Panc1 (cell line): ENCODE data around the gene KRT1. TPM values are rescaled to one million over a fixed set of nuclear protein-coding genes. Genes with fewer than 3 reads are reported as not detected.

Experiments
- ATAC-seq: fragments of 200-7000 bp; cut with Tn5 transposase; 2 replicates; pipeline ENCODE4 v1.9.1; 2020; ENCODE audit warnings: mild to moderate bottlenecking, moderate library complexity
- BruUV-seq: library from RNA; stranded (reverse); fragments of 400-500 nt; replicated peaks from 2 replicates; lab custom pipeline; 2021; lab: Mats Ljungman, UMichigan
- CTCF ChIA-PET: fragments of 300-600 bp; sonication (Branson Sonifier 250); formaldehyde crosslinking; loops from one replicate; lab custom pipeline; 2022; ENCODE audit warnings: antibody characterized with exemption; lab: Charles Lee
- POLR2A ChIA-PET: fragments of 300-600 bp; sonication (Branson Sonifier 250); formaldehyde crosslinking; loops from one replicate; lab custom pipeline; 2022; ENCODE audit warnings: antibody characterized with exemption; lab: Charles Lee
- DNase-seq: peaks from one replicate; pipeline ENCODE4 v3.0.0-alpha.2; 2010; ENCODE audit warnings: low read depth, low spot score
- H3K27ac ChIP-seq: 2 replicates; pipeline ENCODE4 v1.5.1; 2011; ENCODE audit warnings: mild to moderate bottlenecking, low read length, inconsistent platforms
- H3K27me3 ChIP-seq: fragments of 200-500 bp; sonication (Bioruptor generic); 2 replicates; pipeline ENCODE4 v1.6.0; 2014; ENCODE audit warnings: low read length, inconsistent platforms; ENCODE audit not compliant: control insufficient read depth, insufficient read depth
- H3K36me3 ChIP-seq: fragments of 200-500 bp; sonication (Bioruptor generic); 2 replicates; pipeline ENCODE4 v1.5.1; 2014; ENCODE audit warnings: inconsistent platforms, mild to moderate bottlenecking, low read length, moderate library complexity; ENCODE audit not compliant: control insufficient read depth, insufficient read depth
- H3K4me1 ChIP-seq: 2 replicates; pipeline ENCODE4 v1.5.1; 2011; ENCODE audit warnings: inconsistent platforms, mild to moderate bottlenecking, low read length, moderate library complexity; ENCODE audit not compliant: control insufficient read depth, insufficient read depth
- H3K4me3 ChIP-seq, 2 experiments: 2 replicates each; pipeline ENCODE4 v1.5.1; 2011 to 2012; ENCODE audit warnings: low read depth in 2 of 2, low read length in 2 of 2, mild to moderate bottlenecking in 2 of 2, inconsistent platforms in 1 of 2, moderate library complexity in 1 of 2
- H3K9me3 ChIP-seq: fragments of 200-500 bp; sonication (Bioruptor generic); 2 replicates; pipeline ENCODE4 v1.5.1; 2014; ENCODE audit warnings: low read depth, mild to moderate bottlenecking, inconsistent platforms, low read length, moderate library complexity; ENCODE audit not compliant: control insufficient read depth, insufficient read depth
- POLR2AphosphoS5 ChIP-seq: IDR thresholded peaks from 2 replicates; pipeline ENCODE4 v1.6.1; 2012; ENCODE audit warnings: mild to moderate bottlenecking, low read depth, low read length, moderate library complexity
- SIN3A ChIP-seq: IDR thresholded peaks from 2 replicates; pipeline ENCODE4 v1.6.1; 2012; ENCODE audit warnings: low read depth, mild to moderate bottlenecking, low read length, moderate library complexity, borderline replicate concordance; ENCODE audit not compliant: insufficient read depth
- TCF7L2 ChIP-seq: IDR thresholded peaks from 2 replicates; pipeline ENCODE4 v1.6.1; 2011; ENCODE audit warnings: mild to moderate bottlenecking, low read depth, low read length, inconsistent platforms
- in situ Hi-C: cut with HindIII; loops from 2 replicates; pipeline ENCODE4 v1.10.0; 2016; ENCODE audit warnings: low sequenced_read_pairs, low pct_unique_long_range_greater_than_20kb
- intact Hi-C: fragments of 100-400 bp; cut with micrococcal nuclease; formaldehyde crosslinking; loops from one replicate; pipeline ENCODE4 v1.10.0; 2022; ENCODE audit not compliant: unreplicated experiment
- total RNA-seq: library from RNA; stranded (reverse); gene quantifications from one replicate; pipeline ENCODE4 v1.2.1, GENCODE V29; 2021; ENCODE audit not compliant: unreplicated experiment
- TF ChIP-seq, protein P1 (sequence below), 2 experiments: IDR thresholded peaks; 2 replicates each; pipeline ENCODE4 v1.6.1; 2011 to 2012; ENCODE audit warnings: low read depth in 2 of 2, control low read depth in 1 of 2, low read length in 1 of 2, mild to moderate bottlenecking in 1 of 2, moderate library complexity in 1 of 2; ENCODE audit not compliant: insufficient read depth in 1 of 2
- TF ChIP-seq, protein P2 (sequence below): fragments of 450-650 bp; IDR thresholded peaks from 2 replicates; pipeline ENCODE4 v1.5.1; 2017; ENCODE audit warnings: mild to moderate bottlenecking

KRT1 gene
- total RNA-seq, 1 experiment from 2014 or later = not detected

DNA sequence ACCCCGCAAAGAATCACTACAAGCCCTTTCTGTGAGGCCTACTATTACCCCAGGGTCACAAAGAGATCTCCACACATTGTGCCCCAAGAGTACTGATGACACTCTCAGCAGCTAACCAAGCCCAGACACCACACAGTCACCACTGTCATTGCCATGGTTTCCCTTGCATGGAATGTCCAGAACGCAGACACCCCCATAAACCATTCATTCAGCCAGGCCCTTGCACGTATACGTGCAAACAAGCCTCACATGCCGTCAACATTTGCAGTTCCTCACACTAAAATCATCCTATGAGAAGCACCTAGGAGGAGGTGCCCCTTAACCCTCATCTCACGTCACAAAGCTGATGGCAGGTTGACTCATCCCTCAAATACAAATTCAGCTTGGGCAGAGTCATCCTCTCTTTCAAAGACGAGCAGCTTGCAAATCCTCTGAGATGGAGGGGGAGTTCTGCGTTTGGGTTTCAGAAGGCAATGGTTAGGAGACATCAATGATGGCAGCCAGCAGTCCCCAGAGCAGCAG lies 40.2 kb upstream of the KRT1 start:
- no peak overlapping the region for H3K27ac ChIP-seq
- ChIA-PET POLR2A (no interaction called here), CTCF (interaction anchor here (0.5 kb wide), 1 partner anchor 17 kb away, joined by 3 read pairs; the partner anchor contains the start of gene KRT77)
- H3K27me3 ChIP-seq = no peaks in the 10 kb centered on the region
- no peaks in the 10 kb centered on the region for H3K4me1 ChIP-seq
- DNase-seq (no peak), ATAC-seq (no peak)
- in situ Hi-C loops = no loop called here
- no peak for TF ChIP-seq TCF7L2
- no peak for TF ChIP-seq SIN3A
- TF ChIP-seq, protein P1, sequence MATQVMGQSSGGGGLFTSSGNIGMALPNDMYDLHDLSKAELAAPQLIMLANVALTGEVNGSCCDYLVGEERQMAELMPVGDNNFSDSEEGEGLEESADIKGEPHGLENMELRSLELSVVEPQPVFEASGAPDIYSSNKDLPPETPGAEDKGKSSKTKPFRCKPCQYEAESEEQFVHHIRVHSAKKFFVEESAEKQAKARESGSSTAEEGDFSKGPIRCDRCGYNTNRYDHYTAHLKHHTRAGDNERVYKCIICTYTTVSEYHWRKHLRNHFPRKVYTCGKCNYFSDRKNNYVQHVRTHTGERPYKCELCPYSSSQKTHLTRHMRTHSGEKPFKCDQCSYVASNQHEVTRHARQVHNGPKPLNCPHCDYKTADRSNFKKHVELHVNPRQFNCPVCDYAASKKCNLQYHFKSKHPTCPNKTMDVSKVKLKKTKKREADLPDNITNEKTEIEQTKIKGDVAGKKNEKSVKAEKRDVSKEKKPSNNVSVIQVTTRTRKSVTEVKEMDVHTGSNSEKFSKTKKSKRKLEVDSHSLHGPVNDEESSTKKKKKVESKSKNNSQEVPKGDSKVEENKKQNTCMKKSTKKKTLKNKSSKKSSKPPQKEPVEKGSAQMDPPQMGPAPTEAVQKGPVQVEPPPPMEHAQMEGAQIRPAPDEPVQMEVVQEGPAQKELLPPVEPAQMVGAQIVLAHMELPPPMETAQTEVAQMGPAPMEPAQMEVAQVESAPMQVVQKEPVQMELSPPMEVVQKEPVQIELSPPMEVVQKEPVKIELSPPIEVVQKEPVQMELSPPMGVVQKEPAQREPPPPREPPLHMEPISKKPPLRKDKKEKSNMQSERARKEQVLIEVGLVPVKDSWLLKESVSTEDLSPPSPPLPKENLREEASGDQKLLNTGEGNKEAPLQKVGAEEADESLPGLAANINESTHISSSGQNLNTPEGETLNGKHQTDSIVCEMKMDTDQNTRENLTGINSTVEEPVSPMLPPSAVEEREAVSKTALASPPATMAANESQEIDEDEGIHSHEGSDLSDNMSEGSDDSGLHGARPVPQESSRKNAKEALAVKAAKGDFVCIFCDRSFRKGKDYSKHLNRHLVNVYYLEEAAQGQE (IDR thresholded peaks at IDR 0.05; ENCODE audit: insufficient read depth in 1 of 2, low read depth in 2 of 2, low read length in 1 of 2) = no peak
- TF ChIP-seq, protein P2, sequence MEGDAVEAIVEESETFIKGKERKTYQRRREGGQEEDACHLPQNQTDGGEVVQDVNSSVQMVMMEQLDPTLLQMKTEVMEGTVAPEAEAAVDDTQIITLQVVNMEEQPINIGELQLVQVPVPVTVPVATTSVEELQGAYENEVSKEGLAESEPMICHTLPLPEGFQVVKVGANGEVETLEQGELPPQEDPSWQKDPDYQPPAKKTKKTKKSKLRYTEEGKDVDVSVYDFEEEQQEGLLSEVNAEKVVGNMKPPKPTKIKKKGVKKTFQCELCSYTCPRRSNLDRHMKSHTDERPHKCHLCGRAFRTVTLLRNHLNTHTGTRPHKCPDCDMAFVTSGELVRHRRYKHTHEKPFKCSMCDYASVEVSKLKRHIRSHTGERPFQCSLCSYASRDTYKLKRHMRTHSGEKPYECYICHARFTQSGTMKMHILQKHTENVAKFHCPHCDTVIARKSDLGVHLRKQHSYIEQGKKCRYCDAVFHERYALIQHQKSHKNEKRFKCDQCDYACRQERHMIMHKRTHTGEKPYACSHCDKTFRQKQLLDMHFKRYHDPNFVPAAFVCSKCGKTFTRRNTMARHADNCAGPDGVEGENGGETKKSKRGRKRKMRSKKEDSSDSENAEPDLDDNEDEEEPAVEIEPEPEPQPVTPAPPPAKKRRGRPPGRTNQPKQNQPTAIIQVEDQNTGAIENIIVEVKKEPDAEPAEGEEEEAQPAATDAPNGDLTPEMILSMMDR = no peak
- no peak for TF ChIP-seq POLR2AphosphoS5
- intact Hi-C loops = no loop called here
- H3K9me3 ChIP-seq = no peaks in the 10 kb centered on the region
- H3K4me3 ChIP-seq = no peak overlapping the region
- H3K36me3 ChIP-seq = no peaks in the 10 kb centered on the region
- no TSS peak for BruUV-seq

DNA sequence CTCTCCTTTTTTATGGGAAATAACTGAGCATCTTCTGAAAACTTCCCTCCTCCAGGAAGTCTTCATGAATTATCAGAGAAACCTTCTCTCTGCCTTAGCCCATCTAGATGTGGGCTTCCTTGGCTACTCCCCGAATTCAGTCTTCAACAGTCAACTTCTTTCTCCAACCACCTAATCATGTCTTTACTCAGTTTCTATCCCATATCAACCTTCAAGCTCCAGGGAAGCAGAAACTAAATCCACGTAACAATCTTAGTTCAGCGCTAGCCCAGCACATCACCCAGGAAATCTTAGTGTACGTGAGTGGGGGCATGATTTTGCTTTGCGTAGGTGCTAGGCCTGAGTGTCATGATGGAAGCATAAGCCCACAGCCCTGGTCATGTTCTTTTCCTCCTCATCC lies 35.9 kb upstream of the KRT1 start:
- BruUV-seq = no TSS peak
- Histone ChIP-seq H3K27me3 (peaks cover 11% of the 10 kb centered on the region), H3K4me3 (no peak overlapping the region), H3K36me3 (no peaks in the 10 kb centered on the region), H3K9me3 (no peaks in the 10 kb centered on the region), H3K27ac (no peak overlapping the region), H3K4me1 (peaks cover 4% of the 10 kb centered on the region; the same call in 1 of the 2 replicates)
- intact Hi-C loops (no loop called here), in situ Hi-C loops (no loop called here)
- ChIA-PET POLR2A (no interaction called here), CTCF (no interaction called here)
- ATAC-seq (no peak), DNase-seq (no peak)
- TF ChIP-seq POLR2AphosphoS5 (no peak), TCF7L2 (no peak), SIN3A (no peak)
- TF ChIP-seq, protein P1 (IDR thresholded peaks at IDR 0.05; ENCODE audit: insufficient read depth in 1 of 2, low read depth in 2 of 2, low read length in 1 of 2) = no peak
- TF ChIP-seq, protein P2 = no peak
